Measurements from ENCODE around the gene GRM4.

Gene GRM4

DNA sequence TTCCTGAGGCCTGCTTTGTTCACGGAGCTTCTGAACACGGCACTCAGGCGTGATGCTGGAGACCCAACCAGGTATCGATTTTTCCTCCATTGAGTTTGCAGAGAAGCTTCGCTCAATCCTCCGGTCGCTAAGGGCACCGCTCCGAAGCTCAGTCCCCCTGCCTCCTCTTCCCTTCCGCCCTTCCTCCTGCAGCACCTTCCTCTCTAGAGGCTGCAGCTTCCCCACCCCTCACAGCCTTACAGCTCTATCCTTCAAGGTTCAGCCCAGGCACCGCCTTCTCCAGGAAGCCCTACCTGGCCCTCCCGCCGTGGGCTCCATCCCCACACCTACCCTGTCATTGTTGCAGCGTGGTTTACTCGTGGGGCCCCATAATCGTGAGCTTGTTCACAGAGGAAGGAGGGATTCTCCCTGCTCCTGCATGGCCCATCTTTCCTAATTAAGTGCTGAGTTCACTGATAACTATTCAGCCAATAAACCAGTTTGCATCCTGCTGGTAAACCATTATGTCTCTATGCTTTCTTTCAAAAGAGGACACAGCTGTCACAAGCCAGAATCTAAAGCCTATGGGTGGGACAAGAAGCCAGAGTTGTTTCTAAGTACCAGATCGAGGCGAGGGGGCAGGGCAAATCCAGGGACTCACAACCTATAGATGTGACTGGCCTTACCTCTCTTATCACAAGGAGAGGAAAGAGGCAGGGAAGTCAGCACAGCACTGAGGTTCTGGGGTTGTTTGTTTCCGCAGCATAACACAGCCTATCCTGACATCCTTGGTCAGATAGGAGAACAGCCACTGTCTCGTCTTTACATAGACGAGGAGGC, 152.0 kb downstream of the GRM4 start:
- DNase-seq (ENCODE audit: low read depth): no peak

GRCh38 chr6:33993091-33993490, 152.8 kb downstream of the GRM4 start:
- DNase-seq (ENCODE audit: low read depth): no peak

DNA sequence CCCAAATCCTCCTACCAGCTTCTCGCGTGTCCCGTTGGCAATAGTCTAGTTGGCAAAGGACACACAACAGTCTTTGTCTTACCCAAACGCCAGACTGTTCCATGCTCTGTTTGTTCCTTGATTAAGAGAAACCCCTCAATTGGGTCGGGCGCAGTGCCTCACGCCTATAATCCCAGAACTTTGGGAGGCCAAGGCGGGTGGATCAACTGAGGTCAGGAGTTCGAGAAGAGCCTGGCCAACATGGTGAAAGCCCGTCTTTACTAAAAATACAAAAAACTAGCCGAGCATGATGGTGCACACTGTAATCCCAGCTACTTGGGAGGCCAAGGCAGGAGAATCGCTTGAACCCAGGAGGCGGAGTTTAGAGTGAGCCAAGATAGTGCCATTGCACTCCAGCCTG, 153.7 kb downstream of the GRM4 start:
- no peak for DNase-seq (ENCODE audit: low read depth)

GRCh38 chr6:33991610-33992009, 154.3 kb downstream of the GRM4 start:
- DNase-seq (ENCODE audit: low read depth): no peak

DNA sequence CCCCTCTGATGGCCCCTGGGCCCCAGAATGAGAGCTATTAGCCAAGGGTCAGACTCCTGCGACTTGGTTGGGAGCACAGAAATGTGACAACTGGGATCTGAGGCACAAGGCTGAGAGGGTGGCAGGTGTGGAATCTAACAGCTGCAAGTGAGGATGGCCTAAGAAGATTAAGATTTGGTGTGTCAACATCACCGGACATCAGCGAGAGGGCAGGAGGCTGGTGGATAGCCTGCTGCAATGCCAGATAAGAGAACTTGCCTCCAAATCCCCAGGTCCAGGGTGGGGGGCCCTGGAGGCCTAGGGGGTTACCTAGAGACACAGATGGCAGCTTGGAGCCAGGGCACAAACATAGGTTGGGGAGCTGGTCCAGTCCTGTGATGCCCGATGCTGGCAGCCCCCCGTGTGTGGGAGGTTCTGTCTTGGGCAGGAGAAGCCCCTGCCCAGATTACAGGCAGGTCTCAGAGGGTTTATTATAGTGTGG, 155.8 kb downstream of the GRM4 start:
- no peak for DNase-seq (ENCODE audit: low read depth)

DNA sequence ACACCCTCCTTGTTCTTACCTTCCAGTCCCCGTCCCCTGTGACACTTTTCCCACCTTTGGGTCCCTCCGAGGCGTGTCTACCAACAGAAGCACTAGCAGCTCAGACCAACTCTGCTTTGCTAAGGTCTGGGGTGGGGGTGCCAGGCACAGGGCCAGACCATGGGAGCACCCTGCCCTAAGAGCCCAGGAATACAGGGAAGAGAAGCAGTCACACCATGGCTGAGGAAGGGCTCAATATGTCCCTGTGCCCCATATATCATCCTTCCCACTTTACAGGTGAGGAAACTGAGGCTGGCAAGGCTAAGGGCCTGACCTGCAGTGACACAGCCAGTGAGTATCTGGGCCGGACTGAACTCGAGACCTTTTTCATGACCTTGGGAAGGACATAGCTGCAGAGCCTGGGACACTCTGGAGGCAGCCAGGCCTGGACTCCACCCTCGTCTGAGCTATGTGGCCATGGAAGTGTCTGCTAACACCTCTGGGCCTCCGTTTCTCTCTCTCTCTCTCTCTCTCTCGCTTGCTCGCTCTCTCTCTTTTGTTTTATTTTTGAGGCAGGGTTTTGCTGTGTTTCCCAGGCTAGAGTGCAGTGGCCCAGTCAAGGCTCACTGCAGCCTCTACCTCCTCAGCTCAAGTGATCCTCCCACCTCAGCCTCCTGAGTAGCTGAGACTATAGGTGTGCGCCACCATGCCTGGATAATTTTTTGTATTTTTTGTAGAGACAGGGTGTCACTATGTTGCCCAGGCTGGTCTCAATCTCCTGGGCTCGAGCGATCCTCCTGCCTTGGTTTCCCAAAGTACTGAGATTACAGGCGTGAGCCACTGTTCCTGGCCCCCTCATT, 156.7 kb downstream of the GRM4 start:
- DNase-seq (ENCODE audit: low read depth): no peak

DNA sequence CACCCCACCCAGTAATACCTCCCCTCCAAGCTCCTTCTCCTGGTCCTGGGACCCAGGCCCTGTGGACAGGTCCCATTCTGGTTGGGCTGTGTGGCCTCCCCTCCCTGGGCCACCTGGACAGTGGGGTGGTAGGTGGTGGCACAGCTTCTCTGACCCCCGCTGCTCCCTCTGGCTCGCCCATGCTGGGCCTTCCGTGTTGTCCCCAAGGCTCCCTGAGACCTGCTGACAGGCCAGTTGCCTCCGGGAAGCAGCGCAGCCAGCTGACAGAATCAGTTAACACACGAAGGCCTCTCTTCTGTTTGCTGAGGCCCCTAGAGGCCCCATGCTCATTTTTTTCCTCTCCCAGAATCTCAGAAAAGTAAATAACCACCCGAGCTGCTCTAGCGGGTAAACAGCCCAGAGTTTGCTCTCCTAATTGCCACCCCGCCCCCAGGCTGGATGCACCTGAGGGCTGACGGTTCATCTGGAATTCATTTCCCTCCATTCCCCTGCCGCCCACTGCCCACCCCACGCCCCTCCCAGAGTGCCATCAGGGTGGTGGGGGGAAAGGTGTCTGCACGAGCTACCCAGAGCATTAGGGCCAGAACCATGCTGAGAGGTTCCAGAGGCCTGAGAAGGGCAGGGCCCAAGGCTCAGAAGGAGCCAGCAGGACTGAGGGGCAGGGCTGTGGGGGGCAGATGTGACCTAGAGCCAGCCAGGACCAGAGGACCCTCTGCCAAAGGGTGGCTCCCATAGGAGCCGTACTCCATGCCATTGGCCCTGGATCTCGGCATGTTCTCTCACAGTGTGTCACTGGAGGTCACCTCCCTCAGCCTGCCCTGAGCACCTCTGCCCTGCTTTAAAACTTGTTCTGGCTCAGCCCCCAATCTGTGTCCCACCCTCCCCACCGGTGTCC, 157.5 kb downstream of the GRM4 start:
- no peak for DNase-seq (ENCODE audit: low read depth)

DNA sequence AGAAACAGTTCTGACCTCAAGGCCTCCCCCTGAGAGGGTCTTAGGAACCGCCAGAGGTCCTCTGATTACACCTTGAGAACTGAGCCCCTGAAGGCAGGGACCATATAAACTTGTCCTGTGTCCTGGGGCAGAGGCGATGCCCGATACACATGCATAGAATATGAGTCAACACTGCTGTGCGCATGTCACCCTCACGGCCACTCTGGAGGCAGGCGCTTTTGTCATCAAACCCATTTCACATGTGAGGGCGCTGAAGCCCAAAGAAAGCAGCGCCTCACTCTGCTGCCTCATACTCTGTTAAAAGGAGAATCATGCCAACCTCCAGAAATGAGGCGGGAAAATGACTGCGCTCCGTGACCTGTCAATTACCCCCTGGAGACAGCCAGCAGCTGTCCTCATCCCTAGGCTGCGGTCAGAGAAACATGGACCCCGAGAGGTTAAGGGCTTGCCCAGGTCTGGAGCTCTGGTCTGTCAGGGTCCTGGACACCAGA, 158.3 kb downstream of the GRM4 start:
- DNase-seq (ENCODE audit: low read depth): no peak

DNA sequence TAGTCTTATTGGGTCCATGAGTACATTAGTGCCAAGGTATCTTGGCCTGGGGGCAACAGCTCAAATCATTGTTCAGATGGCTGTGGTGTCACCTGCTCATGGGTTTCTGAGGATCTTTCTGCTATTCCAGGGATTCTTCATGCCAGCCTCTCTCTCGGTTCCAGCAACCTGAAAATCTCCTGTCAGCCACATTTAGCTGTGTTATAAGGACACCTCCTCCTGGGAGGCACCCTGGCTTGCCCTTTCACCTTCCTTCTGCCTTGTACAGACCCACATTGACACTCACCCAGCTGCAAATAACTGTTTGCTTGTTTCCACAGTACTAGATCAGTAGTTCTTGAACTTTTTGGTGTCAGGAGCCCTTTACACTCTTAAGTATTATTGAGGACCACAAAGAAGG, 159.9 kb downstream of the GRM4 start:
- DNase-seq (ENCODE audit: low read depth): no peak

GRCh38 chr6:33985313-33985751, 160.6 kb downstream of the GRM4 start:
- DNase-seq (ENCODE audit: low read depth): no peak

- no peak for DNase-seq (ENCODE audit: low read depth)
These were observed 161.2 kb downstream of the GRM4 start for GRCh38 chr6:33984466-33985312.

GRCh38 chr6:33983721-33984465, 162.0 kb downstream of the GRM4 start:
- no peak for DNase-seq (ENCODE audit: low read depth)

GRCh38 chr6:33983109-33983716, 162.7 kb downstream of the GRM4 start:
- peak; percentile 40 for DNase-seq (ENCODE audit: low read depth)

DNA sequence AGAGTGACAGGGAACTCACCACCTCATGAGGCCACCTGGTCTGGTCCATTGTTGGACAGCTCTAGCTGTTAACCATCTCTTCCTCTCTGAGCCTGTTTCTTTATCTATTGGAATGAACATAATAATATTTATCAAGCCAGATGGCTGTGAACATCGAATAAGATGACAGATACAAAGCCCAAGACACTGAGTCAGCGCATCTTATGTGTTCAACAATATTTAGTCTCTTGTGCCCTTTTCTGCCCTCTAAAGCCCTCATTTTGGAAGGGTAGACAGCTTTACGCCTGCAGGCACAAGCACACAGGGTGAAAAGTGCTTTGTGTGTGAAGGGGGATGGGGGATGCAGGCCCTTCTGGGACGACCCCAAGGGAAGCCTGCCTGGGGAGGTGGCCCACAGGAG, 164.0 kb downstream of the GRM4 start:
- DNase-seq (ENCODE audit: low read depth): no peak

DNA sequence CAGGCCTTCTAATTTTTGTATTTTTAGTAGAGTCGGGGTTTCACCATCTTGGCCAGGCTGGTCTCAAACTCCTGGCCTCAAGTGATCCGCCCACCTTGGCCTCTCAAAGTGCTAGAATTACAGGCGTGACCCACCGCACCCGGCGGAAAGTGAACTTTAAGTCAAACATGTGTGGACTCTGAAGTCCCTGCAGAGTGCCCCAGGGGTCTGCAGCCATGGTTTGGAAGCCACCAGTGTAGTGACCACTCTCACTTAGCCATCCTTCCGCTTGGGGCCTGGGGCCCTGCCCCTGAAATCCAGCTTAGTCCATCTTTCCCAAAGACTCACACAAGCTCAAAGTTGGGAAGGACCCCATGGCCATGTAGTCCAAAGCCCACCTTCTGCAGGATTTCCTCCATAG, 164.5 kb downstream of the GRM4 start:
- DNase-seq (ENCODE audit: low read depth): no peak

DNA sequence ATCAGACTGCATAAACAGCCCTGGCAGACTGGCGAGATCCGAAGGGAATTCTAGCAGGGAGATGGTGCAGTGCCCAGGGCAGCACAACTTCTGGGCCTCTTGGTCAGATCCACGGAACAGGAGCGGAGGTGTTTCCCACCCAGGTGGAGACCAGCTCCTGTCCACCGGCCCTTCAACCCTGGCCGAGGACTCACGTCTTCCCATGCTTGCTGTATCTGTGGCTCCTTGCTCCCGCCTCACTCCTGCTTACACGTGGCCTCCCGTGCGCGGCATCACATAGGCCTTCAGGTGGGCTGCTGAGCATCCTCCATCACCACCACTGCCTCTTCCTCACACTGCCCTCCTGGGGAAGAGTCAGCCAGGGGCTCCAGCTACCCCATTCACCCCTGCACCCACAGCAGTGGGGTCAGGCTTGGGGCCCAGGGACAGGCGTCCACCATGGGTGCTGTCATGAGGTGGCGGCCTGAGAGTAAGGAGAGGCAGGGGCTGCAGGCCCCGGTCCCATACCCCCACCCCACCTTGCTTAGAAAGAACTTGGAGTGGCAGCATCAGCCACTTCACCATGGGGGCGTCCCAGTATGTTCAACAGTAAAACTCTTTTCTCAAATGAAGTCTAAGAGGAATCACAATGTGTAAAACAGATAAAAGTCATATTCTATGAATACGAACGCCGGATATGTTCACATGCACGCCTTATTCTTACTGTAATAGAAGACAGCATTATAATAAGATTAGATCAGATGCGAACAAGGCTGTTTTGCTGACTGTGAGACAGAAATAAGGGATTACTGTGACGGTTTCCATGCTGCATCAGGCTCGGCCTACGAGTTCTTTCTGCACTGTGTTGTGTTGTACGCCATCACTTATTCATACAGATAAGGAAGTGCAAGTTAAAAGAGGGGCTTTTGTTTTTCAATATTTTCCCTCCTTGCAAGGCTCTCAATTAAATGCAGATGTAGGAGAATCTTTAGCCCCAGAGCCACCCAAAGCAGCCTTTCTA, 165.4 kb downstream of the GRM4 start:
- DNase-seq (ENCODE audit: low read depth): no peak

- no peak for DNase-seq (ENCODE audit: low read depth)
These were observed 166.1 kb downstream of the GRM4 start for GRCh38 chr6:33979750-33980149.

DNA sequence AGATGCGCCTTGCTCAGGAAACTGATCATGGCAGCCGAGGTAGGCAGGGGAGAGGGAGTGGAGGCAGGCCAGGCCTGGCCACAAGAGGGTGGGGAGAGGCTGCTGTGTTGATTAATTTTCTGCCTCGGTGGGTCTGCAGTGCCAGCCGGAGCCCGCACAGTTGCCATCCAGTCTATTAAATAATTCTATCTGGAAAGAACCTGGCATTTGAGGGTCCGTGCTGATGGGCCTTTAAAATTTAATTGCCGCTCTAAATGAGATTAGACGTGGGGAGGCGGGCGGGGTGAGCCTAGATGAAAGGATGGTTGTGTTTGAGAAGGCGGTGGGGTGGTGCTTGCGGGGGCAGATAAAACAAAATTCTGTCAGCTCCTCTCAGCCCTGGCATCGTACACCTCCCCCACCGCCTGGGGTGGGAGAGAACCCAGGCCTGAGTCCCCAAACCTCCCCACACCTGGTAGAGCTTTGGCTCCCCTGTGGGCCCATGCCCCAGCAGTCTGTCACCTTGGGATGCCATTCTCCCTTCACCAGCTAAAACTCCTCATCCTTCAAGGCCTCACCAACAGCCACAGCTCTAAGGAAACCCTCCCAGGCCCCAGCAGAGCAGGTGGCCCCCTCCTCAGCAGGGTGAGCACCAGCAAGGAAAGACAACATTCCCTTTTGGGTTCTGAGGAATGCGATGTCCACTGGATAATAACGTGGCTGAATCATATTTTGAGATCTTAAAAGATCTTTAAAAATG, 167.3 kb downstream of the GRM4 start:
- no peak for DNase-seq (ENCODE audit: low read depth)

Measured in ELR (cell line).